ENCODE results near the gene FOXO6.

The FOXO6 gene

GRCh38 chr1:41320895-41321676, 40.1 kb upstream of the FOXO6 start:
- ChIA-PET POLR2A (no interaction called here), CTCF (interaction anchor here (1.3 to 4.7 kb wide), 5 partner anchors 10 to 114 kb away, joined by 3 to 38 read pairs (median 5); no protein-coding TSS in a partner anchor)
- H3K4me3 ChIP-seq (ENCODE audit: low read depth, low read length): no peak overlapping the region
- TF ChIP-seq CTCF (IDR thresholded peaks at IDR 0.05; ENCODE audit: insufficient read depth, low read length, missing control alignments): no peak
- no peak for DNase-seq (ENCODE audit: low read depth, low spot score)

- no peak overlapping the region for H3K4me3 ChIP-seq (ENCODE audit: low read depth, low read length)
- no peak for TF ChIP-seq CTCF (IDR thresholded peaks at IDR 0.05; ENCODE audit: insufficient read depth, low read length, missing control alignments)
- CTCF ChIA-PET: interaction anchor here (1.2 to 4.7 kb wide), 7 partner anchors 10 to 111 kb away, joined by 3 to 38 read pairs (median 5); no protein-coding TSS in a partner anchor
- POLR2A ChIA-PET: no interaction called here
- DNase-seq (ENCODE audit: low read depth, low spot score): no peak
These were observed 39.1 kb upstream of the FOXO6 start for GRCh38 chr1:41322101-41322661.

- peak; percentile 56 for TF ChIP-seq CTCF (IDR thresholded peaks at IDR 0.05; ENCODE audit: insufficient read depth, low read length, missing control alignments)
- H3K4me3 ChIP-seq (ENCODE audit: low read depth, low read length): no peak overlapping the region
- CTCF ChIA-PET: interaction anchor here (1.2 to 4.7 kb wide), 5 partner anchors 10 to 109 kb away, joined by 3 to 38 read pairs (median 5); no protein-coding TSS in a partner anchor
- no peak for DNase-seq (ENCODE audit: low read depth, low spot score)
- POLR2A ChIA-PET: no interaction called here
These were observed 38.4 kb upstream of the FOXO6 start for GRCh38 chr1:41322835-41323234.

GRCh38 chr1:41323243-41323642, 38.0 kb upstream of the FOXO6 start:
- CTCF ChIA-PET: interaction anchor here (1.1 to 4.7 kb wide), 4 partner anchors 11 to 109 kb away, joined by 3 to 38 read pairs (median 4); no protein-coding TSS in a partner anchor
- no peak for DNase-seq (ENCODE audit: low read depth, low spot score)
- TF ChIP-seq CTCF (IDR thresholded peaks at IDR 0.05; ENCODE audit: insufficient read depth, low read length, missing control alignments): no peak
- H3K4me3 ChIP-seq (ENCODE audit: low read depth, low read length): no peak overlapping the region
- POLR2A ChIA-PET: no interaction called here

- no peak for TF ChIP-seq CTCF (IDR thresholded peaks at IDR 0.05; ENCODE audit: insufficient read depth, low read length, missing control alignments)
- CTCF ChIA-PET: interaction anchor here (2.0 kb wide), 1 partner anchor 15 kb away, joined by 5 read pairs; no protein-coding TSS in a partner anchor
- no peak for DNase-seq (ENCODE audit: low read depth, low spot score)
- no peak overlapping the region for H3K4me3 ChIP-seq (ENCODE audit: low read depth, low read length)
- POLR2A ChIA-PET: no interaction called here
These were observed 35.4 kb upstream of the FOXO6 start for GRCh38 chr1:41325801-41326200.

- ChIA-PET CTCF (interaction anchor here (2.4 kb wide), 1 partner anchor 91 kb away, joined by 9 read pairs; no protein-coding TSS in a partner anchor), POLR2A (no interaction called here)
- DNase-seq (ENCODE audit: low read depth, low spot score): no peak
- no peak overlapping the region for H3K4me3 ChIP-seq (ENCODE audit: low read depth, low read length)
- TF ChIP-seq CTCF (IDR thresholded peaks at IDR 0.05; ENCODE audit: insufficient read depth, low read length, missing control alignments): no peak
These were observed 33.7 kb upstream of the FOXO6 start for GRCh38 chr1:41327383-41327999.

Data from AG04449 (cell line).